ENCODE results near the gene ARHGEF28.

DNA sequence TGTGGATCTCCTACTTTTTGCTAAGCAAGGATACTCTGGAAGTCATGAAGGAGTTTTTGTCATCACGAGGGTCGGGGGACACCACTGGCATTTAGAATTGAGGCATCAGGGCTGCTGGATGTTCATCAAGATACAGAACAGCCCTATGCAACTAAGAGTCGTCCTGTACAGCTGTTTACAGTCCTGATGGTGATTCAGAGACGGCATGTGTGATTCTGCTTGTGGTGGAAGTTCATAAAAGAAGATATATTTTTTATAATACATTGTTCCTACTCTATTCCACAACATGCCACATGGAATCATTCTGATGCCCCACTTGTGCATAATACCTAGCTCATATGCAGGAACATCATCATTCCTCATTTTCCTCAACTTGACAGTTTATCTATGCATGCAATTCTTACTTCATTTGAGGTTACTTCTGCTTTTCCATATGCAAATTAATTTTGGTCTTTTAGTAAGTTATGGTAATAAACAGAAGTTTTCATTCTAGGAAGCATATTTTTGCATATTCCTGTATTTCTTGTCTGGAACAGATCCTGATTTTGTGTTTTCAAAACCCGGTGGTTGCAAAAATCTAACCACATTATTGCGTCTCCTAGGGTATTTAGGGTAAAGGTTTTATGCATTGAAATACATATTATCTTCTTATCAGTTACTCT lies 155.2 kb downstream of the ARHGEF28 start:
- TF ChIP-seq, protein P1, sequence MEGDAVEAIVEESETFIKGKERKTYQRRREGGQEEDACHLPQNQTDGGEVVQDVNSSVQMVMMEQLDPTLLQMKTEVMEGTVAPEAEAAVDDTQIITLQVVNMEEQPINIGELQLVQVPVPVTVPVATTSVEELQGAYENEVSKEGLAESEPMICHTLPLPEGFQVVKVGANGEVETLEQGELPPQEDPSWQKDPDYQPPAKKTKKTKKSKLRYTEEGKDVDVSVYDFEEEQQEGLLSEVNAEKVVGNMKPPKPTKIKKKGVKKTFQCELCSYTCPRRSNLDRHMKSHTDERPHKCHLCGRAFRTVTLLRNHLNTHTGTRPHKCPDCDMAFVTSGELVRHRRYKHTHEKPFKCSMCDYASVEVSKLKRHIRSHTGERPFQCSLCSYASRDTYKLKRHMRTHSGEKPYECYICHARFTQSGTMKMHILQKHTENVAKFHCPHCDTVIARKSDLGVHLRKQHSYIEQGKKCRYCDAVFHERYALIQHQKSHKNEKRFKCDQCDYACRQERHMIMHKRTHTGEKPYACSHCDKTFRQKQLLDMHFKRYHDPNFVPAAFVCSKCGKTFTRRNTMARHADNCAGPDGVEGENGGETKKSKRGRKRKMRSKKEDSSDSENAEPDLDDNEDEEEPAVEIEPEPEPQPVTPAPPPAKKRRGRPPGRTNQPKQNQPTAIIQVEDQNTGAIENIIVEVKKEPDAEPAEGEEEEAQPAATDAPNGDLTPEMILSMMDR (conservative IDR thresholded peaks at IDR 0.05; ENCODE audit: low read length): no peak
- no peak for TF ChIP-seq EZH2phosphoT487 (IDR thresholded peaks at IDR 0.05; ENCODE audit: borderline replicate concordance, low read depth, low read length)

Measured in OCI-LY7 (cell line).